Neural progenitor cell (in vitro differentiated cells): Measurements from ENCODE around the gene MARK3.

Experiments
- CTCF ChIP-seq: fragments of 200-600 bp; sonication (generic); IDR thresholded peaks from 2 replicates; pipeline ENCODE4 v1.5.1; 2017; ENCODE audit warnings: antibody characterized with exemption, mild to moderate bottlenecking
- EZH2 ChIP-seq: fragments of 200-600 bp; sonication (generic); IDR thresholded peaks from 2 replicates; pipeline ENCODE4 v1.6.1; 2017; ENCODE audit warnings: antibody characterized with exemption, mild to moderate bottlenecking, moderate library complexity

- TF ChIP-seq EZH2 (no peak), CTCF (no peak)
These were observed 124.9 kb downstream of the MARK3 start for GRCh38 chr14:103509864-103510723.
